Mucosa of descending colon (tissue), 3 donors: ENCODE results near the gene TBC1D9. TPM values are rescaled to one million over a fixed set of nuclear protein-coding genes. Genes with fewer than 3 reads are reported as not detected.

Experiments used
- ATAC-seq: fragments of 200-7000 bp; cut with Tn5 transposase; one replicate; pipeline ENCODE4 v1.9.1; 2020; ENCODE audit warnings: mild to moderate bottlenecking, moderate library complexity
- DNase-seq, 3 donors: peaks; one replicate each; pipeline ENCODE4 v3.0.0-alpha.2; 2020
- H3K36me3 ChIP-seq: fragments of 200-600 bp; one replicate; pipeline ENCODE4 v1.8.0; 2021; ENCODE audit warnings: low read depth, mild to moderate bottlenecking
- H3K4me1 ChIP-seq: fragments of 200-600 bp; one replicate; pipeline ENCODE4 v1.8.0; 2021; ENCODE audit warnings: low read depth, mild to moderate bottlenecking
- H3K4me3 ChIP-seq: fragments of 200-600 bp; one replicate; pipeline ENCODE4 v1.8.0; 2021; ENCODE audit warnings: mild to moderate bottlenecking
- H3K9me3 ChIP-seq: fragments of 200-600 bp; one replicate; pipeline ENCODE4 v1.8.0; 2021; ENCODE audit warnings: mild to moderate bottlenecking
- intact Hi-C, 2 donors: fragments of 100-400 bp; cut with DNase I in 1 of 2; cut with micrococcal nuclease in 1 of 2; formaldehyde crosslinking; loops; one replicate each; pipeline versions ENCODE4 v1.11.0 to v1.11.1; 2022; cut with DNase I, micrococcal nuclease
- total RNA-seq, 3 donors: library from RNA; stranded (reverse); fragmentation: NEBNext Ultra II Directional in 2 of 3; extraction: Animal tissue kit (Norgen Biotek cat#: 25700) in 2 of 3; gene quantifications; one replicate each; pipeline versions ENCODE4 v1.2.1 to v1.2.4, GENCODE V29; 2021 to 2023
- TF ChIP-seq, protein P1 (sequence below): fragments of 200-600 bp; IDR thresholded peaks from one replicate; pipeline ENCODE4 v1.8.0; 2022; ENCODE audit warnings: antibody characterized with exemption, mild to moderate bottlenecking
- donor health status: DM: no; HTN: no; CAD: no; lungs with moderate emphysema.
- donor health status: DM: no; HTN: no; CAD: no.
- donor health status: DM: no; HTN: yes; CAD: no.

The TBC1D9 gene
- total RNA-seq, 3 donors from 2014 or later, result 9.1 to 20.2 (median 11.6) TPM

GRCh38 chr4:140777894-140778293 is 21.7 kb upstream of the TBC1D9 start:
- intact Hi-C loops, result no loop called here
- no peaks in the 10 kb centered on the region for H3K36me3 ChIP-seq
- H3K4me3 ChIP-seq, result no peak overlapping the region
- TF ChIP-seq, protein P1, sequence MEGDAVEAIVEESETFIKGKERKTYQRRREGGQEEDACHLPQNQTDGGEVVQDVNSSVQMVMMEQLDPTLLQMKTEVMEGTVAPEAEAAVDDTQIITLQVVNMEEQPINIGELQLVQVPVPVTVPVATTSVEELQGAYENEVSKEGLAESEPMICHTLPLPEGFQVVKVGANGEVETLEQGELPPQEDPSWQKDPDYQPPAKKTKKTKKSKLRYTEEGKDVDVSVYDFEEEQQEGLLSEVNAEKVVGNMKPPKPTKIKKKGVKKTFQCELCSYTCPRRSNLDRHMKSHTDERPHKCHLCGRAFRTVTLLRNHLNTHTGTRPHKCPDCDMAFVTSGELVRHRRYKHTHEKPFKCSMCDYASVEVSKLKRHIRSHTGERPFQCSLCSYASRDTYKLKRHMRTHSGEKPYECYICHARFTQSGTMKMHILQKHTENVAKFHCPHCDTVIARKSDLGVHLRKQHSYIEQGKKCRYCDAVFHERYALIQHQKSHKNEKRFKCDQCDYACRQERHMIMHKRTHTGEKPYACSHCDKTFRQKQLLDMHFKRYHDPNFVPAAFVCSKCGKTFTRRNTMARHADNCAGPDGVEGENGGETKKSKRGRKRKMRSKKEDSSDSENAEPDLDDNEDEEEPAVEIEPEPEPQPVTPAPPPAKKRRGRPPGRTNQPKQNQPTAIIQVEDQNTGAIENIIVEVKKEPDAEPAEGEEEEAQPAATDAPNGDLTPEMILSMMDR, result no peak
- H3K9me3 ChIP-seq, result no peaks in the 10 kb centered on the region
- H3K4me1 ChIP-seq, result no peaks in the 10 kb centered on the region
- ATAC-seq, result no peak
- no peak for DNase-seq

DNA sequence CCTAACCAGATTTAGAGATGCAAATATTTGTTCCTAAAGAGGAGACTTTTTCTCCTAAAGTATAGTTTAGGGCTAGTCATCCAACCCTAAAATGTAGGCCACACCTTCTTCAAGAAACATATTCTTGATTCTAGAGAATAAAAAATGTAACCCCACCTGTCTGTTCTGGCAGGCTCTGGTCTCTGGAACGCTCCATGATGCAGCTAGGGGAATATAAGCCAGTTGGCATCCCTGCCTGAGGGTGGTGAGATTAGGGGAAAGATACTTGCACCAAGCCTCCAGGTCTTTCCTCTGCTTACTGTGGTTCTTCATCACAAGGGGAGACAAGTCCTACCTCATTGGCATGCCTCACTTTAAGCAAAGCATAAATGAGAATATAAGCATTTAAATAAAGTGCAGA is 21.2 kb upstream of the TBC1D9 start:
- TF ChIP-seq, protein P1, result no peak
- ATAC-seq (no peak), DNase-seq (no peak)
- H3K9me3 ChIP-seq, result no peaks in the 10 kb centered on the region
- intact Hi-C loops, result no loop called here
- H3K4me1 ChIP-seq, result no peaks in the 10 kb centered on the region
- no peaks in the 10 kb centered on the region for H3K36me3 ChIP-seq
- H3K4me3 ChIP-seq, result no peak overlapping the region

DNA sequence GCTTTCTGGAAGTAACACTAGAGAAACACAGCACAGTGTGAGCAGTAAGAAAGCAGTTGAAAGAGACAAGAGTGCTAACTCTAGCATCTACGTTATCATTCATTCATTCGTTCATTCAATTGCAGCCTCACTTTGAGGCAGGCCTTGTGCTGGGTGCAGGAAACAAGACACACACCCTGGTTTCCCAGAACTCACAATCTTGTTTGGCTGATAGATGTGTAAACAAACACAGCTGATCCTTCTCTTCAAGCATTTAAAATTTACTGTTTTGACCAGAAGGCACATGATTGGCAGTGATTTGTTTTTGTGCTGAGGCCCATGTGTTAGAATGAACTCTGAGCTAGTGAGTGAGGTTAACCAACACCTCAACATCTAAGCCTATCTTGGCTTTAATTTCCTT is 20.4 kb upstream of the TBC1D9 start:
- Histone ChIP-seq H3K9me3 (no peaks in the 10 kb centered on the region), H3K4me1 (no peaks in the 10 kb centered on the region), H3K4me3 (no peak overlapping the region), H3K36me3 (no peaks in the 10 kb centered on the region)
- ATAC-seq, result no peak
- no peak for DNase-seq
- TF ChIP-seq, protein P1, result no peak
- intact Hi-C loops, result no loop called here

- no peaks in the 10 kb centered on the region for H3K4me1 ChIP-seq
- H3K9me3 ChIP-seq, result no peaks in the 10 kb centered on the region
These were observed 18.8 kb upstream of the TBC1D9 start for GRCh38 chr4:140774956-140775355.

GRCh38 chr4:140774510-140774909 is 18.3 kb upstream of the TBC1D9 start:
- no peak for ATAC-seq
- Histone ChIP-seq H3K4me3 (no peak overlapping the region), H3K9me3 (no peaks in the 10 kb centered on the region), H3K36me3 (no peaks in the 10 kb centered on the region), H3K4me1 (no peaks in the 10 kb centered on the region)
- intact Hi-C loops, result no loop called here
- TF ChIP-seq, protein P1, result no peak
- DNase-seq, result no peak

More at GRCh38 chr4:140774956-140775355, 18.8 kb upstream of the TBC1D9 start:
- intact Hi-C loops, result no loop called here
- Histone ChIP-seq H3K4me3 (no peak overlapping the region), H3K36me3 (no peaks in the 10 kb centered on the region)
- no peak for DNase-seq
- TF ChIP-seq, protein P1, result no peak
- ATAC-seq, result no peak

- Histone ChIP-seq H3K4me3 (no peak overlapping the region), H3K36me3 (no peaks in the 10 kb centered on the region), H3K4me1 (no peaks in the 10 kb centered on the region), H3K9me3 (no peaks in the 10 kb centered on the region)
- TF ChIP-seq, protein P1, result no peak
- DNase-seq (no peak), ATAC-seq (no peak)
- intact Hi-C loops, result no loop called here
These were observed 13.0 kb upstream of the TBC1D9 start for GRCh38 chr4:140769209-140769608.
